GM13976 (cell line): Measurements from ENCODE around the gene TEAD2.

ENCODE experiments used
- DNase-seq: peaks from one replicate; pipeline ENCODE4 v3.0.0; 2012; ENCODE audit warnings: low spot score
- CTCF ChIP-seq: IDR thresholded peaks from 2 replicates; pipeline ENCODE4 v1.5.1; 2012; ENCODE audit warnings: borderline replicate concordance, mild to moderate bottlenecking; ENCODE audit not compliant: insufficient read depth; ENCODE audit errors: extremely low read depth, missing control alignments, control extremely low read depth
- in situ Hi-C: fragments of 300-500 bp; cut with MboI; formaldehyde crosslinking; loops from one replicate; pipeline ENCODE4 v1.12.0; 2022; ENCODE audit warnings: low sequenced_read_pairs, mixed read lengths, inconsistent platforms; ENCODE audit not compliant: unreplicated experiment

TEAD2 gene

GRCh38 chr19:49368711-49369358, 6.6 kb upstream of the TEAD2 start:
- in situ Hi-C loops: no loop called here
- no peak for TF ChIP-seq CTCF
- DNase-seq: no peak

- in situ Hi-C loops: no loop called here
Measured at GRCh38 chr19:49366110-49366509, 3.9 kb upstream of the TEAD2 start.

GRCh38 chr19:49364083-49364737, 2.0 kb upstream of the TEAD2 start:
- no peak for TF ChIP-seq CTCF
- in situ Hi-C loops: no loop called here
- no peak for DNase-seq

More at GRCh38 chr19:49366110-49366509, 3.9 kb upstream of the TEAD2 start:
- TF ChIP-seq CTCF: no peak
- DNase-seq: no peak

GRCh38 chr19:49363268-49364082, 1.3 kb upstream of the TEAD2 start, which contains the start of gene DKKL1:
TSS of gene DKKL1 (plus strand) at chr19:49363877. CDS start at chr19:49363999, 122 bp downstream.
- in situ Hi-C loops: no loop called here

GRCh38 chr19:49362929-49363267, 682 bp upstream of the TEAD2 start:
- TF ChIP-seq CTCF: no peak
- no peak for DNase-seq
- in situ Hi-C loops: no loop called here

More at GRCh38 chr19:49363268-49364082, 1.3 kb upstream of the TEAD2 start, which contains the start of gene DKKL1:
- peak; percentile 97 for DNase-seq
- no peak for TF ChIP-seq CTCF

GRCh38 chr19:49361438-49362047, 673 bp downstream of the TEAD2 start:
- in situ Hi-C loops: no loop called here
- TF ChIP-seq CTCF: no peak
- DNase-seq: no peak
